ENCODE data around the gene GNAQ.

GNAQ gene

DNA sequence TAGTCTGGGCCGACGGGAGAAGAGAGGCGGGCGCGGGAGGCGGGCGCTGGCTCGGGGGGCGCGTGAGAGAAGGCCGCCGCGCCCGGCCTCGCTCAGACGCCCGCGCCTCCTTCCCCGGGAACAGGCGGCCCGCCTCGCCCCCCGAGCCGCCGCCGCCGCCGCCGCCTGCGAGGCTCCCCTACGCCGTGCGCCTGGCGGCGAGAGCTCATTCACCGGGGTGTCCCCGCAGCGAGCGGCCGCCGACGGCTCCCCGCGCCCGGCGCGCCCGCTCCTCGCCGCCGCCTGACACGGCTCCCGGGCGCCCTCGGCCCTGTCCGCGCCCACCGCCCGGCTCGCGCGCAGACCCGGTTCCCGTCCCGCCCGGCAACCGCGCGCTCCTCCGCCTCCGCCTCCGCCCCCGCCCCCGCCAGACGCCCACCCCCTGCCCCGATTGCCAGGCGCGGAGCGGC lies at the start of gene GNAQ:
Gene GNAQ (minus strand): TSS at position 368 of the 449 bp plus-strand sequence. CDS start 576 bp downstream, outside the sequence.
- peak in 2 of 3 donors; percentile 41 to 55 for DNase-seq

DNA sequence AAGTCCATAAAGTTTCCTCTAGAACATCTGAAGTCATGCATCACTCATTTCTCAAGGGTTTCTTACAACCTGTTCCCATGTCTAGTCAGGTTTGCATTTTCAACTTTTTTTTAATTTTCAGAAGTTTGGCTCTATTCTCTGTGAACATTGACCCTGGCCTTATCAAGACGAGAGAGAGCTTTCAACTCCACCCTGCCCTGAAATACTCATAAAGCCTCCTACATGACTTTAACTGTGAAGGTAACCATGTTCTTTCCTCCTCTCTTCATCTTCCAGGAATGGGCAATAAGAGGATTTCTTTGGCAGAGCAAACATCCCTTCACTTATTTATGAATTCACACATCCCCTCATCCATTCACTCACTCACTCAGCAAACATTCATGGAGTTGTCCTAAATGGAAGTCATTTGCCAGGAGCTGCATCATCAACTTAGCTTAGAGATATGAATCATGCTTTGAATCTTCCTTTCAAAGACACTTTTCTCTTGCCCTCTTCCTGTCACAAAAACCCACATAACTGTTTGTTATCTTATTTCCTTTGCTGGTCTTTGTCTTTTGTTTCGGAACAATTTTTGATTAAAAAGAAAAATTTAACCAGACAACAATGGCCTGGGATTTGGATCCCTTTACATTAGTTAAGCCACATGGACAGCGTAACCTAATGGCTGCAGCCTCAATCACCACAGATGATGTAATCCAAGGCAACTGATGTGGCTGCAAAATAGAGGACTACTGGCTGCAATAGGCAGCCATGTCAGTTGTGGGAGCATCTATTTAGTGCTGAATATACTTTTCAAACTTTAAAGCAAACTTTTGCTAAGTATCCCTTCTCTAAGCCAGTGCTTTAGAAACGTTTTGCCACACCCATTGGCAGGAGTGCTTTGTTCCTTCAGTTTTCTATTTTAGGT lies 43.0 kb upstream of the GNAQ start:
- peak in 1 of 3 donors; percentile 26 for DNase-seq

GRCh38 chr9:78073722-78074121 lies 42.1 kb upstream of the GNAQ start:
- peak; percentile 36 to 49 (median 47) for DNase-seq

DNA sequence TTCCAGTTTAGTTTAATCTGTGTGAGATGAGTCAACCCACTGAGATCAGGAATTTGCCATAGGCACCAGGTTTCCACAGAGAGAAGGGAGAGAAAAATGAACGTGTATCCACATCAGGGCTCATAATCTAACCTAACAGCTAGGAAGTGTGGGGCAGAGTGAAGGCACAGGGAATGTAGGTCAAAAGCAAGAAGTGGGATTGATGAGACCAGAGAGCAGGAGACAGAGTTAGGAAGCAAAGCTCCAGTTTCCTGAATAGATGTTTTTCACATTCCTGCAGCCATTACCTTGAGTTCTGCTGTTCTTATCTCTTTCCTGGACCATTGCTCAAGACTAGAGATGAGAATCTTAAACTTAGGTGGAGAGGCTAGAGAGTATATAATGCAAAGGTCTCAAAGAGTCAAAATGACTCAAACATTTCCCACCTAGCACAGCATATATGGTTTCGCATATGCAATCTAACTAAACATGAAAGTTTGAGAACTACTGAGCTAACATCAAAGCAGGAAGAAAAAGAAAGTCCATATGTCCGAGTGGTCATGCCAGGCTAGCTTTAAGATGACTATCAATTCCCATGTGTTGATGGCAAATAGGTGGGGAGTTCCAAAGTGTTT lies 41.1 kb upstream of the GNAQ start:
- DNase-seq: no peak

DNA sequence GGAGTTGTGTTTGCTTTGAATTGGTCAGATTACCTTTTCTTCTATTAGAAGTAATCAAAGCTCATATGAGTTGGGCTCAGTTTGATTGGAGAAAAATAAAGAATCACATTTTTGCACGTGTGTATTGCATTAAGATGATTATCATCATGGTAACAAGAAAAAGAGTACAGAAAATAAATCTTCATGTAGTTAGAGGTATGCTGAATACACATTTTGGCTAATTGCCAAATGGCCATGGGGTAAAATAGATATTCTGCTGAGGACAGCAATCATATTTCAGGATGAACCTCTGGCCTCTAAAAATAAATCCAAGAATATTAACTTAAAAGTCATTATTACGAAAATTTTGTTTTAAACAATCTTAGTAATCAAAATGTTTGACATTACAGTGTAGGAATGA lies 38.9 kb upstream of the GNAQ start:
- DNase-seq: no peak

GRCh38 chr9:78064075-78064474 lies 32.5 kb upstream of the GNAQ start:
- no peak for DNase-seq

DNA sequence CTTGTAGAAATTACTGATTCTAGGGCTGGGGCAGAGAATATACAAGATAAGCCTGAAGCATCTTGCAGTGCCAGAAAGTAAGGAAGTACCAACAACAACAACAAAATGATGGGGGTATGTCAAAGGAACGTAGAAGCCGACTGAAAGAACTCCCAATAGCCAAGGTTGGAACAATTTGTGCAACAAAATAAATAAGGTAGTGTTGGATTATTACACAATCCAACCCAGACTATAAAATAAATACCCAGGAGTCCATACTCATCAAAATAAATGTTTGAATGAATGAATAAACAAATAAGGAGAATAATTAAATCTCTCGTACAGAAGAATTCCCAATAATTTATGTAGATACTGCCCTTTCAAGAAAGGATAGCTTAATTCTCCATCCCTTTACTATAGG lies 31.1 kb upstream of the GNAQ start:
- DNase-seq: no peak

DNA sequence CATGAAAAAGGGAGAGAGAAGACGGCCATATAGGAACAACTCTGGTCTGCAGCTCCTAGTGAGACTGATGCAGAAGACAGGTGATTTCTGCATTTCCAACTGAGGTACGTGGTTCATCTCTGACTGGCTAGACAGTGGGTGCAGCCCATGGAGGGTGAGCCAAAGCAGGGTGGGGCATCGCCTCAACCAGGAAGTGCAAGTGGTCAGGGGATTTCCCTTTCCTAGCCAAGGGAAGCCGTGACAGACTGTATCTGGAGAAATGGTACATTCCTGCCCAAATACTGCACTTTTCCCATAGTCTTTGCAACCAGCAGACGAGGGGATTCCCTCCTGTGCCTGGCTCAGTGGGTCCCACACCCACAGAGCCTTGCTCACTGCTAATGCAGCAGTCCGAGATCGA lies 22.6 kb upstream of the GNAQ start:
- peak; percentile 59 to 72 (median 70) for DNase-seq

DNA sequence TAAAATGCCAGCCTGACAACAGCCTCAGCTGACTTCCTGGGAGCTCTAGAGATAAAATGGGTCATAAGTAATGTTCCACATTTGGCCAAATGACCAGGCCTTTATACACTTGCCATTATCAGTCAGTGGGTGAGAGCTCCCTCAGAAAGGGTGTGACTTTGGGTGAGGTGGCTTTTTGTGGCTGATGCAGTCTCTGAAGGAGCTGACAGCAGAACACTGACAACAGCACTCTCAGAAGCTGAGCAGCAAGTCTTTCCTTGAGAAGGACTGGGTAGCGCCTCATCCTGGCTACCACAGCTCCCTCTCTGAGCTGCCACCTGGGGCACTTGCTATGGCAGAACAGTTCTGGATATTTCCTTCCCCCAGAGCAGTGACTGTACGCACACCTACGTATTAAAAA lies 22.0 kb upstream of the GNAQ start:
- no peak for DNase-seq

DNA sequence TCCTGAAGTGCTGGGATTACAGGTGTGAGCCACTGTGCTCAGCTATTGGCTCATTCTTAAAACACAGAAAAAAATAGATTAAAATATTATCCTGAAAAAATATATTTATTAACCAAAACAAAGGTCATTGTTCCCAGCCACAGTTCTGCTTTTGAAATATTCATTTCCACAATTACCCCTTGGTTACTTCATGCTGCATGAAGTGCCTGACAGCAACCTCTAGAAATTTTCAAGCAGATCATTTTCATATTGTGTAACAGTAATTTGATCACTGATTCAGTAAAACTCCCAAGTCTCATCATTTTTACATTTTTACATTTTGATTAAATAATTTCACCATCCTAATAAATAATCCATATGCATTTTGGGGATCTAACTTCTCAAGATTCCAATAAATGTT lies 18.8 kb upstream of the GNAQ start:
- peak; percentile 14 to 47 (median 43) for DNase-seq

GRCh38 chr9:78049484-78049883 lies 17.9 kb upstream of the GNAQ start:
- no peak for DNase-seq

GRCh38 chr9:78047106-78047505 lies 15.5 kb upstream of the GNAQ start:
- no peak for DNase-seq

DNA sequence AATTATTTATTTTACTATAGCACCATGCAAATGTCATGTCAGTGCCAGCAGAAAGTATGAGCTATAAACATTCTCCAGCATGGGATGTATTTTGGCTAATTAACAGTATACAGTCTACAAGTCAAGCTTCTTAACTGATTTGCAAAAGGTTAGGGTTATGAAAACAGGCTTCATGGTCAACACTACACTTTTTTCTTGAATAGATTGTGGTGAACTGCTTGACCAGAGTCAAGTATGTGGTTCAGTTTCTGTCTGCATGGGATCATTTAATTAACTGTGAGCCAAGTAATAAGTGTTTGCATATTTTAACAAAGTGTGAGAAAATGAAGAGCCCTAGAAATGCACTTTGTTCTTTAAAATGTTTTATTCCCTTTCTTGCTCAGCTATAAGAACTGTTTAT lies 14.5 kb upstream of the GNAQ start:
- no peak for DNase-seq

- DNase-seq: no peak
Measured at GRCh38 chr9:78044886-78045285, 13.3 kb upstream of the GNAQ start.

GRCh38 chr9:78044189-78044588 lies 12.6 kb upstream of the GNAQ start:
- DNase-seq: no peak

GRCh38 chr9:78041971-78042370 lies 10.4 kb upstream of the GNAQ start:
- no peak for DNase-seq

GRCh38 chr9:78040726-78041125 lies 9.1 kb upstream of the GNAQ start:
- no peak for DNase-seq

- DNase-seq: peak; percentile 63 to 79 (median 72)
Measured at GRCh38 chr9:78038620-78039300, 7.1 kb upstream of the GNAQ start.

GRCh38 chr9:78035383-78035993 lies 3.9 kb upstream of the GNAQ start:
- peak; percentile 82 to 90 (median 83) for DNase-seq

GRCh38 chr9:78033870-78034269 lies 2.3 kb upstream of the GNAQ start:
- peak in 2 of 3 donors; percentile 17 to 18 for DNase-seq

GRCh38 chr9:78032730-78033457 lies 1.3 kb upstream of the GNAQ start:
- peak in 1 of 3 donors; percentile 17 for DNase-seq

Measured in suppressor macrophage treated with lipopolysaccharide for 1 hour (primary cell).